ENCODE measurements around the gene A2M.

DNA sequence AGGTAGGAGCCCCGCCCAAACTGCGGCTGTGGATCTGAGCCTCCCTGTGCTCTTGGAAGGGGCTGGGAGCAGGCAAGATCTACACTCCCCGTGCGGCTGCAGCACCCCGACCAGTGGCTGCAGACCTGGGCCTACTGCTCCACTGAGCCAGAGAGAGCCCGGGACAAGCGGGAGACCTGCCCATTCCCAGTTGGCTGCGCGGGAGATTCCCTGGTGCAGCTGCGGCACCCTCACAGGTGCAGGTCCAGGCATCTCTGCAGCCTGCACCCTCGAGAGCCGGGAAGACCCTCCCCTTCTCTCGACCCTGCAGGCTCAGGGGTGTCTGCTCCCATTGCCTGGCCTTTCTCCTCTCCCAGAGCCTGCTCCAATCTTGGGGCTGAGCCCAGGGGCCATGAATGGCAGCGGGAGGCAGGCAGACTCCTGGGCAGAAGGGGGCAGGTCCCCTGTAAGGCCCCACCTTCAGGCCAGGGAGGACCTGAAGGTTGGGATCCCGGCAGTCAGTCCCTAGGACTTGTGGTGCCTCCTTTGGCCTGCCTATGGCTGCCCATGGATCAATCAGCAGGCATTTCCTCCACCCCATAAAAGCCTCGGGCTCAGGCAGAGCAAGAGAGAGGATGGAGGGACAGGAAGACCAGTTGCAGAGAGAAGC lies 8.8 kb upstream of the A2M start:
- TF ChIP-seq, protein P1, sequence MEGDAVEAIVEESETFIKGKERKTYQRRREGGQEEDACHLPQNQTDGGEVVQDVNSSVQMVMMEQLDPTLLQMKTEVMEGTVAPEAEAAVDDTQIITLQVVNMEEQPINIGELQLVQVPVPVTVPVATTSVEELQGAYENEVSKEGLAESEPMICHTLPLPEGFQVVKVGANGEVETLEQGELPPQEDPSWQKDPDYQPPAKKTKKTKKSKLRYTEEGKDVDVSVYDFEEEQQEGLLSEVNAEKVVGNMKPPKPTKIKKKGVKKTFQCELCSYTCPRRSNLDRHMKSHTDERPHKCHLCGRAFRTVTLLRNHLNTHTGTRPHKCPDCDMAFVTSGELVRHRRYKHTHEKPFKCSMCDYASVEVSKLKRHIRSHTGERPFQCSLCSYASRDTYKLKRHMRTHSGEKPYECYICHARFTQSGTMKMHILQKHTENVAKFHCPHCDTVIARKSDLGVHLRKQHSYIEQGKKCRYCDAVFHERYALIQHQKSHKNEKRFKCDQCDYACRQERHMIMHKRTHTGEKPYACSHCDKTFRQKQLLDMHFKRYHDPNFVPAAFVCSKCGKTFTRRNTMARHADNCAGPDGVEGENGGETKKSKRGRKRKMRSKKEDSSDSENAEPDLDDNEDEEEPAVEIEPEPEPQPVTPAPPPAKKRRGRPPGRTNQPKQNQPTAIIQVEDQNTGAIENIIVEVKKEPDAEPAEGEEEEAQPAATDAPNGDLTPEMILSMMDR (IDR thresholded peaks at IDR 0.05 in 2 of 3, conservative IDR thresholded peaks at IDR 0.05 in 1 of 3; ENCODE audit: insufficient read depth in 2 of 3, low read depth in 1 of 3, low read length in 3 of 3): no peak
- TF ChIP-seq HDAC2 (IDR thresholded peaks at IDR 0.05): no peak
- no peak for TF ChIP-seq ZNF407 (IDR thresholded peaks at IDR 0.05; ENCODE audit: low read depth)
- no peak for TF ChIP-seq FOXM1 (IDR thresholded peaks at IDR 0.05; ENCODE audit: low read depth)
- no peak for TF ChIP-seq FOXM1 (CRISPR knock-in tag; IDR thresholded peaks at IDR 0.05; ENCODE audit: low read depth)
- TF ChIP-seq IRF1 (CRISPR knock-in tag; IDR thresholded peaks at IDR 0.05; ENCODE audit: borderline replicate concordance): no peak
- TF ChIP-seq ZBTB7A (IDR thresholded peaks at IDR 0.05; ENCODE audit: borderline replicate concordance, control insufficient read depth, low read depth, low read length): no peak

Measured in K562 (cell line).